ENCODE results near the gene NFIA.

Gene NFIA

GRCh38 chr1:61278966-61279365 is 196.6 kb downstream of the NFIA start:
- no peak for TF ChIP-seq POLR2AphosphoS5 (IDR thresholded peaks at IDR 0.05; ENCODE audit: low read depth, low read length)
- no peak for FAIRE-seq
- DNase-seq (ENCODE audit: insufficient read length), result no peak

- TF ChIP-seq TAF1 (IDR thresholded peaks at IDR 0.05; ENCODE audit: borderline replicate concordance, low read depth, low read length), result no peak
- TF ChIP-seq POLR2A (IDR thresholded peaks at IDR 0.05; ENCODE audit: low read depth, low read length), result no peak
- TF ChIP-seq POLR2AphosphoS5 (IDR thresholded peaks at IDR 0.05; ENCODE audit: low read depth, low read length), result no peak
- no peak for DNase-seq (ENCODE audit: insufficient read length)
- FAIRE-seq, result no peak
Measured at GRCh38 chr1:61279570-61279969, 197.2 kb downstream of the NFIA start.

GRCh38 chr1:61280452-61280851 is 198.1 kb downstream of the NFIA start:
- no peak for DNase-seq (ENCODE audit: insufficient read length)
- TF ChIP-seq TAF1 (IDR thresholded peaks at IDR 0.05; ENCODE audit: borderline replicate concordance, low read depth, low read length) (no peak), POLR2AphosphoS5 (IDR thresholded peaks at IDR 0.05; ENCODE audit: low read depth, low read length) (no peak), POLR2A (IDR thresholded peaks at IDR 0.05; ENCODE audit: low read depth, low read length) (no peak)
- FAIRE-seq, result no peak

GRCh38 chr1:61282387-61282786 is 200.0 kb downstream of the NFIA start:
- FAIRE-seq (no peak), DNase-seq (ENCODE audit: insufficient read length) (no peak)
- TF ChIP-seq TAF1 (IDR thresholded peaks at IDR 0.05; ENCODE audit: borderline replicate concordance, low read depth, low read length) (no peak), POLR2AphosphoS5 (IDR thresholded peaks at IDR 0.05; ENCODE audit: low read depth, low read length) (no peak), POLR2A (IDR thresholded peaks at IDR 0.05; ENCODE audit: low read depth, low read length) (no peak)

- no peak for TF ChIP-seq TAF1 (IDR thresholded peaks at IDR 0.05; ENCODE audit: borderline replicate concordance, low read depth, low read length)
- TF ChIP-seq POLR2AphosphoS5 (IDR thresholded peaks at IDR 0.05; ENCODE audit: low read depth, low read length), result no peak
- TF ChIP-seq POLR2A (IDR thresholded peaks at IDR 0.05; ENCODE audit: low read depth, low read length), result no peak
- no peak for DNase-seq (ENCODE audit: insufficient read length)
- FAIRE-seq, result no peak
Measured at GRCh38 chr1:61284248-61284854, 202.0 kb downstream of the NFIA start.

- FAIRE-seq (no peak), DNase-seq (ENCODE audit: insufficient read length) (no peak)
- TF ChIP-seq POLR2A (IDR thresholded peaks at IDR 0.05; ENCODE audit: low read depth, low read length) (no peak), TAF1 (IDR thresholded peaks at IDR 0.05; ENCODE audit: borderline replicate concordance, low read depth, low read length) (no peak), POLR2AphosphoS5 (IDR thresholded peaks at IDR 0.05; ENCODE audit: low read depth, low read length) (no peak)
Measured at GRCh38 chr1:61284936-61285335, 202.6 kb downstream of the NFIA start.

- DNase-seq (ENCODE audit: insufficient read length) (no peak), FAIRE-seq (no peak)
- no peak for TF ChIP-seq POLR2AphosphoS5 (IDR thresholded peaks at IDR 0.05; ENCODE audit: low read depth, low read length)
- TF ChIP-seq POLR2A (IDR thresholded peaks at IDR 0.05; ENCODE audit: low read depth, low read length), result no peak
- TF ChIP-seq TAF1 (IDR thresholded peaks at IDR 0.05; ENCODE audit: borderline replicate concordance, low read depth, low read length), result no peak
Measured at GRCh38 chr1:61285371-61285885, 203.1 kb downstream of the NFIA start.

GRCh38 chr1:61287014-61287413 is 204.7 kb downstream of the NFIA start:
- FAIRE-seq, result no peak
- TF ChIP-seq POLR2AphosphoS5 (IDR thresholded peaks at IDR 0.05; ENCODE audit: low read depth, low read length), result no peak
- no peak for TF ChIP-seq POLR2A (IDR thresholded peaks at IDR 0.05; ENCODE audit: low read depth, low read length)
- TF ChIP-seq TAF1 (IDR thresholded peaks at IDR 0.05; ENCODE audit: borderline replicate concordance, low read depth, low read length), result no peak
- no peak for DNase-seq (ENCODE audit: insufficient read length)

GRCh38 chr1:61287734-61288133 is 205.4 kb downstream of the NFIA start:
- TF ChIP-seq POLR2AphosphoS5 (IDR thresholded peaks at IDR 0.05; ENCODE audit: low read depth, low read length), result no peak
- no peak for DNase-seq (ENCODE audit: insufficient read length)
- no peak for FAIRE-seq

GRCh38 chr1:61289232-61290098 is 207.1 kb downstream of the NFIA start:
- no peak for DNase-seq (ENCODE audit: insufficient read length)
- TF ChIP-seq TAF1 (IDR thresholded peaks at IDR 0.05; ENCODE audit: borderline replicate concordance, low read depth, low read length), result no peak
- TF ChIP-seq POLR2A (IDR thresholded peaks at IDR 0.05; ENCODE audit: low read depth, low read length), result no peak
- no peak for TF ChIP-seq POLR2AphosphoS5 (IDR thresholded peaks at IDR 0.05; ENCODE audit: low read depth, low read length)
- no peak for FAIRE-seq

GRCh38 chr1:61290525-61290924 is 208.2 kb downstream of the NFIA start:
- no peak for DNase-seq (ENCODE audit: insufficient read length)
- TF ChIP-seq TAF1 (IDR thresholded peaks at IDR 0.05; ENCODE audit: borderline replicate concordance, low read depth, low read length) (no peak), POLR2AphosphoS5 (IDR thresholded peaks at IDR 0.05; ENCODE audit: low read depth, low read length) (no peak), POLR2A (IDR thresholded peaks at IDR 0.05; ENCODE audit: low read depth, low read length) (no peak)
- no peak for FAIRE-seq

- no peak for DNase-seq (ENCODE audit: insufficient read length)
- no peak for FAIRE-seq
- no peak for TF ChIP-seq POLR2AphosphoS5 (IDR thresholded peaks at IDR 0.05; ENCODE audit: low read depth, low read length)
- TF ChIP-seq TAF1 (IDR thresholded peaks at IDR 0.05; ENCODE audit: borderline replicate concordance, low read depth, low read length), result no peak
- no peak for TF ChIP-seq POLR2A (IDR thresholded peaks at IDR 0.05; ENCODE audit: low read depth, low read length)
Measured at GRCh38 chr1:61293197-61293596, 210.8 kb downstream of the NFIA start.

Measured in GM12892 (cell line).